NCI-H2227 (cell line): Measurements from ENCODE around the gene CNTN4.
"Not testable (repeated sequence)": the region's sequence is repeated elsewhere in the genome, so short reads cannot be mapped to it uniquely, and the experiment has no call there.

Source experiments
- DNase-seq: peaks from one replicate; lab custom pipeline; 2025; ENCODE audit not compliant: unreplicated experiment; lab: John Stamatoyannopoulos, UW

The CNTN4 gene

DNA sequence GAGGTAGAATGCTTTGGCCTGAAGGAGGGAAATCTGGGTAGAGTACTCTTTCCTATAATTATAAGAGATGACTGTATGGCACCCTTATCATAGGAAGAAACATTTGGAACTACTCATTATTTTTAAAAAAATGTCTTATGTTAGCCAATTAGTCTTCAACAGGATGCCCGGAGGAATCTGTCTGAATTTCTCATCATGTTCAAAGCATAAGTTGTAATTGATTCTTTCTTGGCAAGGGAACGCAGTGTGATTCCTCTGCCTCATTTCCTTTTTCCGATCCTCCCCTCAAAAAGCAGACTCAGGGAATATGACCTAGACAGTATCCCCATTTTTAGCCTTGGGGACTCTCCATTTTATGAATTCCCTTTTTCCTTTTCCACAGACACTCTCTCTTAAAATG is 846.5 kb downstream of the CNTN4 start:
- DNase-seq, result no peak

DNA sequence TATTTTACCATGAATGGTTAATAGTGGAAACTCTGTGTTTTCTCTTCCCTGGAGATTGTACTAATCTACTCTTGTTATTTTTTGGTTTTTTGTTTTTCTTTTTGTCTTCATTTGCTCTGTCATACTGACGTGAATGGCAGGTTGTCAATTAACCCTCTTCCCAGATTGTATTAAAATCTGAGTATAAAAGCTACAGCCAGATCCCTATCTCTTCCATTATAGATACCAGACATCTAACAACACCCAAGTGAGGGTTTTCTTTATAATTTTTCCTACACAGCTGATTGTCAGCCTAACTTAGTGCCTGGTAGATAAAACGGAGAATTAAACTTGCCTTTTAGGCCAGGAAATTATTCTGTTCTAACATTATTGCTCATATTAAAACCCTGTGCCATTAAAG is 848.9 kb downstream of the CNTN4 start:
- DNase-seq, result no peak

DNA sequence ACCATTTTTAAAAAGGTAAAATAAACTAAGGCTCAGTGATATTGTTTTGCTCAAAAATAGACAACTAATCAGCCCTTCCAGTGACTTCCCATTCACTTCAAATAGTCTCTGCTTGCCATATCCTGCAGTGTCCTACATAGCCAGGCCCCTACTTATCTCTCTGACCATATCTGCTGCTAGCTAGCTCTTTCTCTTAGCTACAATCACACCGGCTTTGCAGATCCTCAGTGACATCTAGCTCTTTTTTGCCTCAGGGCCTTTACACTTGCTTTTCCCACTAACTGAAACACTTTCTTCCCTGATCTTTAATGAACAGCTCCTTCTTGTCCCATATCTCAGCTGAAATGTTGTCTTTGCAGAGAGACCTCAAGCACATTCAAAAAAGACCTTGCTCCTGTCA is 850.2 kb downstream of the CNTN4 start:
- no peak for DNase-seq

DNA sequence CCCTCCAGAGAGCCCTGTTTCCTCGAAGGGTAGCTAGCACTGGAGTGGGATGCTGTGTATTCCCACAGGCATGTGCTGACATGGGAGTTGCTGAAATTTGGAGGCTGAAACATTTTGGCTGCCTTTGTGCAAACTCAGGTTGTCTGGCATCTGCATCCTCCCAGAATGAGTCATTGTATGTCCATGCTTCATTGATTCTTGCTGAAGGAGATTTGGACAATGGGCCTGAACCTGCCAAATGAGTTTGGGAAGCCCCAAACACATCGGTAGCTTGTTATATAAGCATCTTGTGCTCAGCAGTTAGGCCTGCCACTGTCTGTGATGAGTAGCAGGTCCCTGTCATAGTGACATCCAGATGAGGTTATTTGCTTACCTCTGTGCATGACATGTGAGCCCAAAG is 851.5 kb downstream of the CNTN4 start:
- no peak for DNase-seq

DNA sequence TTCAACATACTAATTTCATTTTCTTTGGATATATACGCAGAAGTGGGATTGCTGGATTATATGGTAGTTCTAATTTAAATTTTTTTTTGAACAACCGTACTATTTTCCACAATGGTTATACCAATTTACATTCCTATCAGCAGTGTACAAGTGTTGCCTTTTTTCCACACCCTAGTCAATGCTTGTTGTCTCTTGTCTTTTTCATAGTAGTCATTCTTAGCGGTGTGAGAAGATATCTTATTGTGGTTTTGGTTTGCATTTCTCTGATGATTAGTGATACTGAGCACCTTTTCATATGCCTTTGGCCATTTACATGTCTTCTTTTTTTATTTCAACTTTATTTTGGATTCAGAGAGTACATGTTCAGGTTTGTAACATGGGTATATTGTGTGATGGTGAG is 858.4 kb downstream of the CNTN4 start:
- no peak for DNase-seq

DNA sequence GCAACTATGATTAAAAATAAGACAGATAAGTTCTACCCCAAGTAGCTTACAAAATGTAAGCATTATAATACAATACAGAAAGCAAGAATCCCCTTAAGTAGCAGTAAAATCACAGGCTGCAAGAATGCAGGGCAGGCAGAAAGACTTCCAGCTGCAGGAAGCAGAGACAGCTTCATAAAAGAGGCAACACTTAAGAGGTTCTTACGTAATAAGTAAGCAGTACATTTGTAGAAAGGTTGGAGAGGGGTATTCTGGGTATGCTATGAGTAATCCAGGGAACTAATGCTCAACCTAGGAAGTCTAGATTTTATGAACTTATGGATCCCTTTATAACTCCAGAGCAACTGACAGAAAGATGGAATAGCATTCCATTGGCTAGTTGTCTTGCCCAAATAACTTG is 859.9 kb downstream of the CNTN4 start:
- no peak for DNase-seq

DNA sequence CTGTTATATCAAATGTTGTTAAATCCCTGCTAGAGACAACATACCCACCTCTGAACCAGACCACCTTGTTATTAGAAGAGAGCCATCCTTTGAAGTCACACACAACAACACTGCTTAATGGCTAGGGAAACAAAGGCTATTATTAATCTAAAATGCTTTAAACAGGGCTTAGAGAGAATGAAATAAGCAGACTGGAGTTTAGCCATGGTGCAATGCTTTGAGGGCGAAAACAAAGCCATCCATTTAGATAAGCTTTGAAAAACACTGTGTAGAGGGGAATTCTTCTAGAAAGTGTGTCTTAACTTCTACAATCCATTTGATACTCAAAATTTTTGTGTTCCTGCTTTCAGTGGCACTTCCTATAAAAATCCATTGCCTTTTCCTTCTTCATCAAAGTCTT is 862.9 kb downstream of the CNTN4 start:
- DNase-seq, result no peak

DNA sequence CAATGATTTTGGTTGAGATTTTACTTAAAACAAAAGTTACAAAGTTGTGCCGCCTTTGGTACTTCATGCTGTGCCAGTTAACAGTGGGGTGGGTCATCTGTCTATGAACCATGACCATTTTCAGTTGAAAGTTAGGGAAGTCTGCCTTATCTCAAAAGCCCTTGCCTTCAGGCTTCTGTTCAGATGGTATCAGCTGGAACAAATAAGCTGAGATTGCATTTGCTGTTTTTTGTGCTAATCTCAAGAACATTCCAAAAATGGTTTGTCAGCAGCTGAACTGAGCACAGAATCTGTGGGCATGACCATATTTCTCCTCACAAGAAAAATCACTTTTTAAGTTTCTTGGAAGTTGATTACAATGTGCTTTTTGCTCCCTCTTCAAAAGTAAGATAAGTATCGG is 869.2 kb downstream of the CNTN4 start:
- no peak for DNase-seq

DNA sequence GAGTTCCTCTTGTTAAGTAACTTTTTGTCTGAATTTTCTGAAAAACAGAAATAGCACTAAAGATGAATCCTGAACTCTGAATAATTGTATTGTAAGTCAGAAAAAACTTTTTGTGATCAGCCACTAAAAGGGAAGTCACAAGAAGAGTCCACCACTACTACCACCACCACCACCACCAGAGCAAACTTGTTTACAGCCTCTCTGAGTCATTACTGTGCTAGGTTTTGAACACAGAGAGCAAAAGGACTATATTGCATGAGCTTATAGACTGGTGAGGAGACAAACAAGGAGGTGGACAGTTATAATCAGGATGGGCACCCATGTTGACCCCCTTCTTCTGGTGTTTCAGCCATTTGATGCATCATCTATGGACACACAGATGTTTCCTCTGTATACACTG is 869.8 kb downstream of the CNTN4 start:
- no peak for DNase-seq

DNA sequence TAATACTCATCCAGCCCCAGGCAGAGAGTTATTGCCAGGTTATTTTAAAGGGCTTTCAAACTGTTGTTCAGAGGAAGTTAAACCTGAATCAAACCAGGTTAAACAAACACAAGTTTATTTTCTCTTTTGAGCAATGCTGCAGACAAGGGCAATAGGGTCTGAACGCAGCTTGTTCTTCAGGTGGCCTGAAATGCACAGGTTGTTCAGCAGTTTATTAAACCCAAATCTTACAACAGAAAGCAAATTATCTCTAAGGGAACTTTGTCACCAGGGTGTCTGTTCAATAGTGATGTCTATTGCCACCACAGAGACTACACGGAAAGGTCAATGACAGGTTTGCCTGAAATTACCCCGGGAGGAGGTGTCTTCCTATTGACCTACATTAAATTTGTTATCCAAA is 877.5 kb downstream of the CNTN4 start:
- DNase-seq, result no peak

DNA sequence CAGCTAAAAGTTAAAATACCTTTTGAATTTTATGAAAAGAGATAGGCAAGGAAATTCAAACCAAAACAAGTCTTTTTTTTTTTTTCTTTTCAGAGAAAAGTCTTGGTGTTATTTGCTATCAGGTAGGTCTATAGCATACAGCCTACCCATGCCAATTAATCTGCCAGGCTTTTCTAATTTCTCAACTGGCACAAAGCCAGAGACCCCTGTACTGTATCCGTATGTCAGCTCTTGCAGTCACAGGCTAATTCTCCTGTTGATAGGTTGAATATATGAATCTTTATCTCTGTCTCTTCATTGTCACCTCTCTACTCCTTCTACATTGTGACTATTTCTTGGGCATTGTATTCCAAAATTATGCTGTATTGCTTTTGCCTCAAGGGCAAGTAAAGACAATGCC is 878.1 kb downstream of the CNTN4 start:
- DNase-seq, result no peak

DNA sequence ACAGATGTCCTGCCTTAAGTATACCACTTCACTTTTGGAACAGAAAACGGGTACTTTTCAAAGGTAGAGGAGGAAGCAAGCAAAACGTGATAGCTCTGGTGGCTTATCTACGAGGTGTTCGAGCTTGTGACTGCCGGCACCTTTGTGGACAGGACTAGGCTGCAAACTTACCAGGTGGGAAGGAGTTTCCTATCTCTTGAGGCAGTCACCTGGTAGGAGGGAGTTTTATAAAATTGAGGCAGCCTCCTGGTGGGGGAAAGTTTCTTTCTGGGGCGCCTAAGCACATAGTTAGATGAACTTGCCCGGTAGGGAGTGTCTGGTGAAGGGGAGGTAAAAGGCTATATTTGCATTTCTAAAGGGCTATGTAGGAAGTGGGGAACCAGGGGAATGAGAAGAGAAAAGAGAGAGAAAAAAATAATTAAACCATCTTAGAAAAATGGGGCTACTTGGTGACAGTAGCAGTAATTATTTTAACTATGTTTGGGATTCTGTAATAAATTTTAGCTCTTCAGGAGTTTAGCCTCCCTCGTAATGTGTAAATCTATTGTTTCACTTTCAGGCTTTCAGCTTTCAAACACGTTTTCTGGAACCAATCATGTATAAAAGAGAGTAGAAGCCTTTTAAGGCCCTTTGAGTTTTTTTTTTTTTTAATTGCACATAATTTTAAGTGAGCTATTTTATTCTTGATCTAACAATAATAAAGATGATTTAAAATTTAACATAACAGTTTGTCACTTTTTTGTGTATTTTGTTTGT is 880.5 kb downstream of the CNTN4 start:
- no peak for DNase-seq

DNA sequence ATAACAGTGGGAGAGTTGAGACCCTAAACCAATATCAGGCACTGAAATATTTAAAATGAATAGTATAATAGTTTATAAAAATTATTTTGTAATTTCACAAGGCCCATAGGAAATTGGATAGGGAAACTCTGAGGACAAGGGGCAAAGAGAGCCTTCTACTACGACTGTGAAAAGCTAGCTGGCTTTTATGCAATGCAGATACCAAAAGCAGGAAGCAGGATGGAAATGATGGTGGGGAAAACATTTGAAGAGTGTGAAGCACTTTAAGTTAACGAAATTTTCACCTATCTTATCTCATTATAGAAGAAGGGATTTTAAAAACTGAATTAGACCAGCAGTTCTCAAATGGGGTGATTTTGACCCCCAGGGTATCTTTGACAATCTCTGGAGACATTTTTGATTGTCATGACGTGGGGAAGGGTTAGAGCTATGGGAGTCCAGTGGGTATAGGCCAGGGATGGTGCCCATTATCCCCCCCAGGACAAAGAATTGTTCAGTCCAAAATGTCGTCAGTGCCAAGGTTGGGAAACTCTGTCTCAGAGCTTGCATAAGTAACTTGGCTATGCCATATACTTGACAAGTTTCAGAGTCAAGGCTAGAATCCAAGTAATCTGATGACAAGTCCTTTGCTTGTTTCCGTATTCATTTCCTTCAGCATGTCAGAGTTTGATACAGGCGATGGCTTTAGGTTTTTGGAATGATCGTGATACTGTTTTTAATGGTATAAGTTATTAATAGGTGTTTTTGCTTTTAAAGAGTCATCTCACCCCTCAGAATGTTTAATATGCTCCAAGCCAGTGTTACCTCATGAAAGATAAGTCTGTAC is 885.6 kb downstream of the CNTN4 start:
- DNase-seq, result no peak

DNA sequence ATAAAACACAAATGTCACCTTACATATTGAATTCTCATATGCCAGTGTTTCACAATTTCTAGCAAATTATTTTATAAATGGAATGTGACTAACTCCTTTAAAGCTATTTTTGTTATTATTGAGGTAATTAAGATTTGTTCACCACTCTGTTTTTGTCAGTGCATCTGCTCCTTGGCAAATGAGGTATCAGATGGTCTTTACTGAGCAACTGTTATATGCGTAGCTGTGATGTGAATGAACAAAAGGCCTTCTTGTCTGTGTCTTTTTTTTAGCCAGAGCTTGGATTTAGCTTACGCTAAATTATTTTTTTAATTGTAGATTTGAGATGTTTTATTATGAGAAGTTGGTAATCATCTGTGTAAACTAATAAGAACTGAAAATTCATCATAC is 886.2 kb downstream of the CNTN4 start:
- no peak for DNase-seq

DNA sequence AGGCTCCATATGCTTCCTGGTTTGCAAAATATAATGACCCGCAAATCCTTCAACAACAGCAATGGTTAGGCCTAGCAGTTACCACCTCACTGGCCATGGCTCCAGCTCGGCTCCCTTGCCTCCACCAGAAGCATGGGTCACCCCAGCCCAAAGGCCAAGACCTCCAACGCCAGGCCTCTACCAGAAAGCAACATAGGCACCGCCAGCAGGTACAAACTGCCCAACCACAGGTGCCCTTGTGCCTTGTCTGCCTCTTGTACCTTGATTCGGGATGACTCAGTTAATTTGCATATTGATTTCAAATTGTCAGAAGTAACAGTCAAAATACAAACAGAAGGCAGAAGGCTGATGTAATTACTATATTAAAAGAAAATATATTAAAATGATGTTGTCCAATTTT is 886.8 kb downstream of the CNTN4 start:
- DNase-seq, result no peak

DNA sequence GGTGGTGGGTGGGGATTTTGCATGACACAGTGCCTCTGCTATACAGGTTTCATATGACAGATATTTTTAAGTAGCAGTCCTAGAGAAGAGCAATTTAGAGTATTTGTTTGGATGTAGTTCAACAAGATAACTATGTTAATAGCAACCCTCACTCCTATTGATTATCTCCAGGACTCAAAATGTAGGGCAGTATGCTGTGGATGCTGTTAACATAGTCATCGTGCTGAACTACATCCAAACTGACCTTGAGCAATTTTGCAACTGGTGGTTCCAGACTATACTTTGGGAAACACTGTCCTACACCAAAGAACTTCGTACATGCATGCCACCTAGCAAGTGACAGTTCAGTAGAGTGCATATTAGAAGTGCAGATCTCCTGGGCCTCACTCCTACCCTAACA is 893.9 kb downstream of the CNTN4 start:
- DNase-seq, result no peak

DNA sequence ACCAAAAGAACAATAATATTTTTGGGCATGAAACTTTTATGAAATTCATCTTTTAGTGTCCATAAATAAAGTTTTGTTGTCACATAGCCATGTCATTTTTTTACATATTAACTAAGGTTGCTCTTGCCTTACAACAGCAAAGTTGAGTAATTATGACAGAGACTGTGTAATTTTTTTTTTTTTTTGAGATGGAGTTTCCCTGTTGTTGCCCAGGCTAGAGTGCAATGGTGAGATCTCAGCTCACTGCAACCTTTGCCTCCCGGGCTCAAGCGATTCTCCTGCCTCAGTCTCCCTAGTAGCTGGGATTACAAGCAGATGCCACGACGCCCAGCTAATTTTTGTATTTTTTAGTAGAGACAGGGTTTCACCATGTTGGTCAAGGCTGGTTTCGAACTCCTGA is 894.5 kb downstream of the CNTN4 start:
- DNase-seq, result not testable (repeated sequence)

DNA sequence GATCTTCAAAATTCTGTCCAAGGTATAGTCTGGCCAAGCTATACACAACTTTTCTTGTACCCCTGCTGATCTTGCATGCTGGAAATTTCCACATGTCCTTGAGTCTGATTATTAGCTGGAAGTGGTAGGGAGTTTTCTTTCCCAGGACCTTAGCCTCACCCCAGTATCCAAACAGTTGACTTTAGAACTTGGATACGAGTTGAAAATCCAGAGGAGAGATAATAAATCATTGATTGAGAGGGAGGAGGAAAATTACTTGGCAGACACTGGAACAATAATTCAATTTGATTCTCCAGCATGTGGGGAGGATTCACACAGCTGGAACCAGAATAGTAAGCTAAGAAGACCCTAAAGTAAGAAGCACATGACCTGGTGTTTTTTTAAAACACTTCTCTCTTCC is 895.1 kb downstream of the CNTN4 start:
- DNase-seq, result no peak

DNA sequence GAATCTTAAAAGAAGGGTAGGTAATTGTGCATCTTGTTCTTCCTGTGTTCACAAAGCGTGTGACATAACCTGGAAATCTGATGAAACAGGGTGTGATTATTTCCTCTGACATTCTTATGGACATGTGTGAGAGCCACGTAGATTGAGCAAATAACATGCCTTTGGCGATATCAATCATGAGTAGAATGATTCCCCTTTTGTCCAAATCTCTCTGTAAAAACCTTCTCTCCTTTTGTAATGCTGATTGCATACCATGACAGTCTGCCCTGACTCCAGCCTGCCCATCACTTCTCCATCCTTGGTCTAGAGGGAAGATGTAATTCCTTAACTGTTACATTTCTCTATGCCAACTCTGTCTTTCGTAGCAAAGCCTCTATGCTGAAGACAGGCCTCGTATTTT is 896.5 kb downstream of the CNTN4 start:
- no peak for DNase-seq

DNA sequence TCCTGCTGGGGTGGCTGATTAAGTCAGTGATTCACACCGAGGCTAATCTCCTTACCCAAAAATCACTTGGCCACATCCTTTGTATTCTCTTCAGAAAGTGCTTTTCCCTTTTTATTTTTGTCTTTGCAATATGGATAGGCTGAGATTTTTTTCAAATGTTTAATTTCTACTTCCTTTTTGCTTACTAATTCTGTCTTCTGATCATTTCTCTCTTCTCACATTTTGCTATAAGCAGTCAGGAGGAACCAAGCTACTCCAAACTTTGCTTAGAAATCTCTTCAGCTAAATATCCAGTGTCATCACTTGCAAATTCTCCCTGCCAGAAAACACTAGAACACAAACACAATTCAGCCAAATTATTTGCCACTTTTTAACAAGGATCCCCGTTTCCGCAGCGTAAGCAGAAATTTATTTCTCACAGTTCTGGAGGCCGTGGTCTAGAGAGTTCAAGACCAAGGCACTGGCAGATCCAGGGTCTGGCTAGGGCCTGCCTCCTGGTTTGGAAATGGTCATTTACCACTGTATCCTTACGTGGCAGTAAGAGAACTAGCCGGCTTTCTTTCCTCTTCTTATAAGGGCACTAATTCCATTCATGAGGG is 906.6 kb downstream of the CNTN4 start:
- no peak for DNase-seq

DNA sequence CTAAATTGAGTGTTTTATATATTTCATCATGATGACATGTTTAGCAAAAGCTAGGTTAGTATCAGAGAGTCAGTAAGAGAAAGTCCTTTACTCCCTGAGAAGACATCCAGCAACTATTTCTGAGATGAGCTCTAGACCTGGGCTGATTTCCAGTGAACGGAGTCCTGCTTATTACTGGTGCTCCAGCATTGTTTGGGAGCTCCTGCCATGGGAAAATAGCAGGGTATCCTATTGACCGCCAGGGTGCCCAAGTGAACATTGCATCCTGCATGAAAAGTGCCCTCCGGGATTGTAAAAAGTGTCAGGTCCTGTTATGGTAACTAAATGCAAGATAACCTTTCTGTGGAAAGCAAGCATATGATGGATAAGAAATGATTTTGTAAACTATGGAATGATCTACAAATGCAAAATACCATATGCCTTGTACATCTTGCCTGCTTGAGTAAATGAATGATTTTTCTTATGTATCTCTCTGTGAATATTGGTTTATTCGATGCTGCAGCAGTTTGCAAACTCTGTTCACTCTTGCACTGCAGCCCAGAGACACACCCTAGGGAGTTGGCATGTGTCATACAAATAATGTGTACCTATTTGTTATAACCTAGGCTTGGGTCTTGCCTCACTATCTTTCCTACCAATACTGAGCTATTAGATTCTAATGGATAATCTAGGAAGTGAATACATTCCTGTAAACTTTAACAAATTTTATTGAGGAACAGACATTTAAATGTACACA is 914.8 kb downstream of the CNTN4 start:
- DNase-seq, result no peak
